Measurements from ENCODE around the gene DMRT1.

DNA sequence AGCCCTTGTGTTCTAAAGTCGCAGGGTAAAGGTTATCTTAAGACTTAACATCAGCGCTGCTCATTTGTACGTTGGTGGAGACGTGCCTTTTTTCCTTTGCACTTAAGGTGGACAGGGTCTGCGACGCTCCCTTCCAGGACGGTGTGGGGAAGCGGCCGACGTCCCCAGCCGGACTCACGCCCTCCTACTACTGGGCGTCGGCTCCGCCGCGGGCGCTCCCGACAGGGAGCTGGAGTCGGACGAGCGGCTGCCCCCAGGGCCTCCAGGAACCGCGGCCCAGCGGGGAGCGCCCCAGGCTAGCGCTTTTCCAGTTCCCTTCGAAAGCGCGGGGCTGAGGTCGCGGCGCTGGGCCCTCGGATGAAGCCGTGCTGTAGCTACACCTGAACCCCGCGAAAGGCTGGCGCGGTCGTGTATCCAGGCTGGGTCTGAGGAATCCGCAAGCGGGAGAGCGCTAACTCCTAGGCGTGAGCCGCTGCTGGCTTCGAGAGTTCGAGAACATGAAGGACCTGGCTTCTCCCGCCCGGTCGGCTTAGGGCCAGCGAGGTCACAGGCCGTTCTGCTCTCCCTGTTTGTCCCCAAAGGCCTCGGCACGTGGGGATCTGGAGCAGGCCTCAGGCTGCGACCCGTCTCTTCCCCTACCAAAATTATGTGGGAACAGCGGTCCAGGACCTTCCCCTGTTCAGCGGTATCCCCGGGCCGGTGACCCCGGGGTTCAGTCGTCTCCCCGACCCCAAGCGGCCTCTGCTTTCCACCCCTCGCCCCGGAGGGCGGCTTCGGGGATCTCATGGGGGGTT is 131.2 kb downstream of the DMRT1 start:
- TF ChIP-seq, protein P1, sequence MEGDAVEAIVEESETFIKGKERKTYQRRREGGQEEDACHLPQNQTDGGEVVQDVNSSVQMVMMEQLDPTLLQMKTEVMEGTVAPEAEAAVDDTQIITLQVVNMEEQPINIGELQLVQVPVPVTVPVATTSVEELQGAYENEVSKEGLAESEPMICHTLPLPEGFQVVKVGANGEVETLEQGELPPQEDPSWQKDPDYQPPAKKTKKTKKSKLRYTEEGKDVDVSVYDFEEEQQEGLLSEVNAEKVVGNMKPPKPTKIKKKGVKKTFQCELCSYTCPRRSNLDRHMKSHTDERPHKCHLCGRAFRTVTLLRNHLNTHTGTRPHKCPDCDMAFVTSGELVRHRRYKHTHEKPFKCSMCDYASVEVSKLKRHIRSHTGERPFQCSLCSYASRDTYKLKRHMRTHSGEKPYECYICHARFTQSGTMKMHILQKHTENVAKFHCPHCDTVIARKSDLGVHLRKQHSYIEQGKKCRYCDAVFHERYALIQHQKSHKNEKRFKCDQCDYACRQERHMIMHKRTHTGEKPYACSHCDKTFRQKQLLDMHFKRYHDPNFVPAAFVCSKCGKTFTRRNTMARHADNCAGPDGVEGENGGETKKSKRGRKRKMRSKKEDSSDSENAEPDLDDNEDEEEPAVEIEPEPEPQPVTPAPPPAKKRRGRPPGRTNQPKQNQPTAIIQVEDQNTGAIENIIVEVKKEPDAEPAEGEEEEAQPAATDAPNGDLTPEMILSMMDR (IDR thresholded peaks at IDR 0.05) = no peak
- TF ChIP-seq POLR2A (IDR thresholded peaks at IDR 0.05) = no peak
